CD4-positive, alpha-beta T cell (primary cell): ENCODE data around the gene CD99. TPM values are rescaled to one million over a fixed set of nuclear protein-coding genes. Genes with fewer than 3 reads are reported as not detected.

Source experiments
- ATAC-seq: fragments of 200-7000 bp; cut with Tn5 transposase; one replicate; pipeline ENCODE4 v1.10.0; 2022; ENCODE audit warnings: mild to moderate bottlenecking; ENCODE audit not compliant: poor library complexity
- CTCF ChIA-PET: fragments of 350-600 bp; sonication (Branson Sonifier 250); formaldehyde crosslinking; loops from one replicate; lab custom pipeline; 2021; ENCODE audit warnings: antibody characterized with exemption, inconsistent platforms; lab: Charles Lee
- POLR2A ChIA-PET: fragments of 350-600 bp; sonication (Branson Sonifier 250); formaldehyde crosslinking; loops from one replicate; lab custom pipeline; 2021; ENCODE audit warnings: antibody characterized with exemption, inconsistent platforms; lab: Charles Lee
- DNase-seq, 14 experiments: peaks; one replicate each; pipeline ENCODE4 v3.0.0-alpha.2; 2013 to 2020; ENCODE audit warnings: mixed read lengths in 2 of 14
- H3K27ac ChIP-seq, 2 donors: one replicate each; pipeline versions ENCODE4 v1.5.1 to v1.7.0; 2013; ENCODE audit warnings: low read length in 2 of 2, low read depth in 1 of 2, mild to moderate bottlenecking in 1 of 2
- H3K27me3 ChIP-seq, 2 experiments: 1 replicate in 1 of 2; 2 replicates in 1 of 2; pipeline versions ENCODE4 v1.6.1 to v1.7.0; 2013; ENCODE audit warnings: low read length in 2 of 2, control low read depth in 1 of 2, mild to moderate bottlenecking in 1 of 2, moderate library complexity in 1 of 2; ENCODE audit not compliant: insufficient read depth in 2 of 2, control insufficient read depth in 1 of 2
- H3K36me3 ChIP-seq: one replicate; pipeline ENCODE4 v1.6.1; 2013; ENCODE audit warnings: low read length, control low read depth; ENCODE audit not compliant: insufficient read depth
- H3K4me1 ChIP-seq: one replicate; pipeline ENCODE4 v1.6.1; 2013; ENCODE audit warnings: low read length, control low read depth; ENCODE audit not compliant: insufficient read depth
- H3K4me3 ChIP-seq: one replicate; pipeline ENCODE4 v1.5.1; 2013; ENCODE audit warnings: mild to moderate bottlenecking, low read length, moderate library complexity
- H3K9me3 ChIP-seq, 2 experiments: 1 replicate in 1 of 2; 2 replicates in 1 of 2; pipeline versions ENCODE4 v1.6.1 to v1.7.0; 2013; ENCODE audit warnings: low read length in 2 of 2, mild to moderate bottlenecking in 2 of 2, control low read depth in 1 of 2, moderate library complexity in 1 of 2; ENCODE audit not compliant: control insufficient read depth in 1 of 2, insufficient read depth in 1 of 2
- H3K27ac Mint-ChIP-seq: one replicate; pipeline ENCODE4 v1.8.0; 2020; ENCODE audit warnings: mixed read lengths
- H3K27me3 Mint-ChIP-seq: one replicate; pipeline ENCODE4 v1.8.0; 2021; ENCODE audit warnings: mixed read lengths
- H3K36me3 Mint-ChIP-seq: one replicate; pipeline ENCODE4 v1.8.0; 2021; ENCODE audit warnings: low read depth, mixed read lengths
- H3K4me1 Mint-ChIP-seq: one replicate; pipeline ENCODE4 v1.8.0; 2021; ENCODE audit warnings: low read depth, mixed read lengths
- H3K4me3 Mint-ChIP-seq: one replicate; pipeline ENCODE4 v1.8.0; 2020; ENCODE audit warnings: mild to moderate bottlenecking, mixed read lengths
- H3K9me3 Mint-ChIP-seq: one replicate; pipeline ENCODE4 v1.8.0; 2020; ENCODE audit warnings: mixed read lengths
- intact Hi-C, 2 experiments: fragments of 100-400 bp; cut with DNase I in 1 of 2; cut with micrococcal nuclease in 1 of 2; formaldehyde crosslinking; loops; one replicate each; pipeline versions ENCODE4 v1.15.1 to v1.9.0; 2023 to 2025; cut with DNase I, micrococcal nuclease
- total RNA-seq, 174 experiments: library from RNA in 2 of 174; stranded (reverse) in 2 of 174; gene quantifications; one replicate each; pipeline ENCODE4 v1.2.3 and lab custom pipeline; 2021 to 2026
- TF ChIP-seq, protein P1 (sequence below): fragments of 200-600 bp; IDR thresholded peaks from one replicate; pipeline ENCODE4 v1.8.0; 2022; ENCODE audit warnings: antibody characterized with exemption, mild to moderate bottlenecking

Gene CD99
- total RNA-seq, 2 experiments from 2014 or later, result 170 to 184 TPM

DNA sequence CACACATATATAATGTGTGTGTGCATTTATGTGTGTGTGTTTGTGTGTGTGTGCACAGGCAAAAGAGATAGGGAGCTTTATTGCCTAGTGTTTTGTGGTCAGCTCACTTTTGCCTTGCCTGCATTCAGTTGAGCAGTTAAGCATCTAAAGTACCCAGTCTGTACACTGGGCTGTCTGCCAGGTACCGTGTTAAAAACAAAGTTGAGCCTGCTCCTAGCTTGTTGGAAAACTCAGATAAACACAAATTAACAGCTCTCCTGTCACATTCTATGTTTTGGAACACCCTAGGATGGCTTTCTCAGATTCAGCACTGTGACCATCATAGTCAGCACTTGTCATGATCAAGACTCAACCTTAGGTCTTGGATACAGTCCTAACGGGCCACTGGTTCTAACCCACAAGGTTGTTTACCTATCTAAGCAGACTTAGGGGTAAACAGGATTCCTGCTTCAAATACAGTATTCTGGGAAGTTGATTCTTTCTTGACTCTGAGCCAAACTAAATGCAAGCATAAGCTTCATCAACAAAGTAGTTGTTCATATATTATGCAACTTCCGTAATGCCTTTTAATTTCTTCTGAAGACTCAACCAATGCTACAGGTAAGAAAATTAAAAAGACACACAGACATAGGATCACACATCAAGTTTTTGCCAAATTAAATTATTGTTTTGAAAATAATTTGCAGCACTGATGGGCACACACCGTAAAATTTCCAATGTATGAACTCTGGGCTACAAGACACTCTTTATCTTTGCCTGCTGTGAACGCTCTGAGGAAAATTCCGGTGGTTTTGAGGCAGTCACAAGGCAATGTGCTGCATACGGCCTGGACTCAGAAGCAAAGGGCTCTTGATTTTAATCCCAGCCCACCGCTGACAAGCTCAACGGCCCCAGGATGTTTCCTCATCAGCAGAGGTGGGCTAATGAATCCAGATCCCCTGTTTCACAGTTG lies 11.3 kb upstream of the CD99 start:
- TF ChIP-seq, protein P1, sequence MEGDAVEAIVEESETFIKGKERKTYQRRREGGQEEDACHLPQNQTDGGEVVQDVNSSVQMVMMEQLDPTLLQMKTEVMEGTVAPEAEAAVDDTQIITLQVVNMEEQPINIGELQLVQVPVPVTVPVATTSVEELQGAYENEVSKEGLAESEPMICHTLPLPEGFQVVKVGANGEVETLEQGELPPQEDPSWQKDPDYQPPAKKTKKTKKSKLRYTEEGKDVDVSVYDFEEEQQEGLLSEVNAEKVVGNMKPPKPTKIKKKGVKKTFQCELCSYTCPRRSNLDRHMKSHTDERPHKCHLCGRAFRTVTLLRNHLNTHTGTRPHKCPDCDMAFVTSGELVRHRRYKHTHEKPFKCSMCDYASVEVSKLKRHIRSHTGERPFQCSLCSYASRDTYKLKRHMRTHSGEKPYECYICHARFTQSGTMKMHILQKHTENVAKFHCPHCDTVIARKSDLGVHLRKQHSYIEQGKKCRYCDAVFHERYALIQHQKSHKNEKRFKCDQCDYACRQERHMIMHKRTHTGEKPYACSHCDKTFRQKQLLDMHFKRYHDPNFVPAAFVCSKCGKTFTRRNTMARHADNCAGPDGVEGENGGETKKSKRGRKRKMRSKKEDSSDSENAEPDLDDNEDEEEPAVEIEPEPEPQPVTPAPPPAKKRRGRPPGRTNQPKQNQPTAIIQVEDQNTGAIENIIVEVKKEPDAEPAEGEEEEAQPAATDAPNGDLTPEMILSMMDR, result no peak
- no peaks in the 10 kb centered on the region for H3K9me3 Mint-ChIP-seq
- H3K36me3 Mint-ChIP-seq, result no peaks in the 10 kb centered on the region
- no peaks in the 10 kb centered on the region for H3K4me1 Mint-ChIP-seq
- H3K9me3 ChIP-seq, result no peaks in the 10 kb centered on the region
- ATAC-seq (no peak), DNase-seq (no peak)
- H3K4me1 ChIP-seq, result no peaks in the 10 kb centered on the region
- no peaks in the 10 kb centered on the region for H3K36me3 ChIP-seq
- no peak overlapping the region for H3K27ac Mint-ChIP-seq
- no peak overlapping the region for H3K27ac ChIP-seq
- CTCF ChIA-PET, result no interaction called here
- POLR2A ChIA-PET, result no interaction called here
- no peak overlapping the region for H3K4me3 Mint-ChIP-seq
- H3K4me3 ChIP-seq, result no peak overlapping the region
- intact Hi-C loops, result no loop called here
- no peaks in the 10 kb centered on the region for H3K27me3 ChIP-seq
- no peaks in the 10 kb centered on the region for H3K27me3 Mint-ChIP-seq

GRCh38 chrX:2680486-2681348 lies 10.4 kb upstream of the CD99 start:
- intact Hi-C loops, result no loop called here
- ChIA-PET CTCF (no interaction called here), POLR2A (no interaction called here)
- H3K27me3 Mint-ChIP-seq, result no peaks in the 10 kb centered on the region
- H3K36me3 Mint-ChIP-seq, result no peaks in the 10 kb centered on the region
- ATAC-seq (no peak), DNase-seq (no peak)
- H3K27ac Mint-ChIP-seq, result no peak overlapping the region
- H3K9me3 ChIP-seq, result no peaks in the 10 kb centered on the region
- H3K4me3 ChIP-seq, result no peak overlapping the region
- H3K4me1 ChIP-seq, result no peaks in the 10 kb centered on the region
- no peak overlapping the region for H3K4me3 Mint-ChIP-seq
- H3K9me3 Mint-ChIP-seq, result no peaks in the 10 kb centered on the region
- no peak overlapping the region for H3K27ac ChIP-seq
- H3K36me3 ChIP-seq, result no peaks in the 10 kb centered on the region
- H3K27me3 ChIP-seq, result no peaks in the 10 kb centered on the region
- no peaks in the 10 kb centered on the region for H3K4me1 Mint-ChIP-seq
- TF ChIP-seq, protein P1, result no peak

DNA sequence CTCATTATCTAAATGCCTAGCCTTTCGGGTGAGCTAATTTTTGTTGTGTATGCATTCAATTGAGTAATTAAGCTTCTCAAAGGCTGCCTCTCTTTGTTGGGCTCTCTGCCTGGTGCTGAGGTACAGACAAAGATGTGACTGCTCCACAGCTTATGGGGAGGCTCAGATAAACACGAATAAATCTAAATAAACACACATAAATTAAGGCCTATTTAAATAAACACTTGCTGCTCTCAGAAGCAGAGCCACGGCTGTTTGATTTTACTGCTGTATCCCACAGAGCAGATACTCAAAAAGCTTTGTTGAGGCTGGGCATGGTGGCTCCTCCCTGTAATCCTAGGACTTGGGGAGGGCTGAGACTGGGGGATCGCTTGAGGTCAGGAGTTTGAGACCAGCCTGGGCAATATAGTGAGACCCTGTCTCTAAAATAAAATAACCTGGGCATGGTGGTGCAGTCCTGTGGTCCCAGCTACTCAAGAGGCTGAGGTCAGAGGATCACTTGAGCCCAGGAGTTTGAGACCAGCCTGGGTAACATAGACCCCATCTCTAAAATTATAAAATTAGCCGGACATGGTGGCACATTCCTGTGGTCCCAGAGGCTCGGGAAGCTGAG lies 8.4 kb upstream of the CD99 start:
- TF ChIP-seq, protein P1, result no peak
- H3K27ac Mint-ChIP-seq, result no peak overlapping the region
- no peak for DNase-seq
- Histone ChIP-seq H3K27me3 (no peaks in the 10 kb centered on the region), H3K4me1 (no peaks in the 10 kb centered on the region), H3K9me3 (no peaks in the 10 kb centered on the region), H3K4me3 (no peak overlapping the region), H3K36me3 (no peaks in the 10 kb centered on the region), H3K27ac (no peak overlapping the region)
- POLR2A ChIA-PET, result no interaction called here
- CTCF ChIA-PET, result no interaction called here
- ATAC-seq, result no peak
- no peaks in the 10 kb centered on the region for H3K9me3 Mint-ChIP-seq
- no peaks in the 10 kb centered on the region for H3K36me3 Mint-ChIP-seq
- intact Hi-C loops, result no loop called here
- H3K4me1 Mint-ChIP-seq, result no peaks in the 10 kb centered on the region
- no peaks in the 10 kb centered on the region for H3K27me3 Mint-ChIP-seq
- H3K4me3 Mint-ChIP-seq, result no peak overlapping the region
